ENCODE data around the gene TEX11.

GRCh38 chrX:70834589-70834988 is 73.9 kb downstream of the TEX11 start:
- TF ChIP-seq, protein P1, sequence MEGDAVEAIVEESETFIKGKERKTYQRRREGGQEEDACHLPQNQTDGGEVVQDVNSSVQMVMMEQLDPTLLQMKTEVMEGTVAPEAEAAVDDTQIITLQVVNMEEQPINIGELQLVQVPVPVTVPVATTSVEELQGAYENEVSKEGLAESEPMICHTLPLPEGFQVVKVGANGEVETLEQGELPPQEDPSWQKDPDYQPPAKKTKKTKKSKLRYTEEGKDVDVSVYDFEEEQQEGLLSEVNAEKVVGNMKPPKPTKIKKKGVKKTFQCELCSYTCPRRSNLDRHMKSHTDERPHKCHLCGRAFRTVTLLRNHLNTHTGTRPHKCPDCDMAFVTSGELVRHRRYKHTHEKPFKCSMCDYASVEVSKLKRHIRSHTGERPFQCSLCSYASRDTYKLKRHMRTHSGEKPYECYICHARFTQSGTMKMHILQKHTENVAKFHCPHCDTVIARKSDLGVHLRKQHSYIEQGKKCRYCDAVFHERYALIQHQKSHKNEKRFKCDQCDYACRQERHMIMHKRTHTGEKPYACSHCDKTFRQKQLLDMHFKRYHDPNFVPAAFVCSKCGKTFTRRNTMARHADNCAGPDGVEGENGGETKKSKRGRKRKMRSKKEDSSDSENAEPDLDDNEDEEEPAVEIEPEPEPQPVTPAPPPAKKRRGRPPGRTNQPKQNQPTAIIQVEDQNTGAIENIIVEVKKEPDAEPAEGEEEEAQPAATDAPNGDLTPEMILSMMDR (IDR thresholded peaks at IDR 0.05), result no peak
- TF ChIP-seq POLR2A (IDR thresholded peaks at IDR 0.05), result no peak

Data from ovary (tissue), 3 donors.